Fibroblast of lung (primary cell): ENCODE measurements around the gene AMACR. TPM values are rescaled to one million over a fixed set of nuclear protein-coding genes. Genes with fewer than 3 reads are reported as not detected.
A peak's percentile ranks its signal among the peaks of the same experiment; 100 is the strongest.

Experiments
- DNase-seq, 2 donors: peaks; one replicate each; pipeline versions ENCODE4 v3.0.0 to v3.0.0-alpha.2; 2010; ENCODE audit warnings: low read depth in 2 of 2
- H2AFZ ChIP-seq: 2 replicates; pipeline ENCODE4 v1.5.1; 2012; ENCODE audit warnings: low read length, control low read depth, inconsistent platforms
- H3K27ac ChIP-seq: 2 replicates; pipeline ENCODE4 v1.5.1; 2011; ENCODE audit warnings: low read length, control low read depth; ENCODE audit not compliant: insufficient read depth
- H3K27me3 ChIP-seq: 2 replicates; pipeline ENCODE4 v1.5.1; 2011; ENCODE audit warnings: mild to moderate bottlenecking, low read length; ENCODE audit not compliant: control insufficient read depth, insufficient read depth
- H3K36me3 ChIP-seq: 2 replicates; pipeline ENCODE4 v1.5.1; 2011; ENCODE audit warnings: low read length; ENCODE audit not compliant: control insufficient read depth, insufficient read depth
- H3K4me1 ChIP-seq: 2 replicates; pipeline ENCODE4 v1.5.1; 2011; ENCODE audit warnings: low read length; ENCODE audit not compliant: control insufficient read depth, insufficient read depth; ENCODE audit errors: extremely low read depth
- H3K4me2 ChIP-seq: 2 replicates; pipeline ENCODE4 v1.5.1; 2011; ENCODE audit warnings: low read length, control low read depth; ENCODE audit not compliant: insufficient read depth; ENCODE audit errors: extremely low read depth
- H3K4me3 ChIP-seq, 4 experiments: fragments of 200-600 bp in 1 of 4; sonication (generic) in 1 of 4; replicated peaks in 1 of 4; 2 replicates each; pipeline ENCODE4 v1.5.1; 2011 to 2016; ENCODE audit warnings: low read length in 4 of 4, low read depth in 3 of 4, mild to moderate bottlenecking in 3 of 4, control low read depth in 2 of 4, inconsistent platforms in 1 of 4, mixed read lengths in 1 of 4; ENCODE audit not compliant: insufficient read depth in 1 of 4; ENCODE audit errors: control extremely low read depth in 1 of 4
- H3K79me2 ChIP-seq: 2 replicates; pipeline ENCODE4 v1.5.1; 2012; ENCODE audit warnings: mild to moderate bottlenecking, low read length, inconsistent platforms; ENCODE audit not compliant: control insufficient read depth, insufficient read depth
- H3K9ac ChIP-seq: 2 replicates; pipeline ENCODE4 v1.5.1; 2011; ENCODE audit warnings: mild to moderate bottlenecking, low read length, control low read depth; ENCODE audit not compliant: insufficient read depth
- H3K9me3 ChIP-seq: 2 replicates; pipeline ENCODE4 v1.5.1; 2012; ENCODE audit warnings: low read depth, low read length; ENCODE audit not compliant: control insufficient read depth, insufficient read depth
- H4K20me1 ChIP-seq: 2 replicates; pipeline ENCODE4 v1.5.1; 2011; ENCODE audit warnings: low read length; ENCODE audit not compliant: control insufficient read depth, insufficient read depth; ENCODE audit errors: extremely low read depth
- EZH2 ChIP-seq: IDR thresholded peaks from 2 replicates; pipeline ENCODE4 v1.5.1; 2012; ENCODE audit warnings: low read length, control low read depth, mild to moderate bottlenecking; ENCODE audit errors: missing control alignments
- polyA plus RNA-seq, 2 donors: library from polyadenylated mRNA; depleted of rRNA in 1 of 2; stranded (reverse) in 1 of 2; unstranded in 1 of 2; fragments of >200 nt; gene quantifications; 2 replicates each; pipeline ENCODE4 v1.2.1, GENCODE V29; 2011 to 2012; ENCODE audit warnings: missing spikeins in 1 of 2
- total RNA-seq: library from RNA; depleted of rRNA; stranded (reverse); fragments of >200 nt; gene quantifications from 2 replicates; pipeline ENCODE4 v1.2.1, GENCODE V29; 2014
- TF ChIP-seq, protein P1 (sequence below), 2 donors: IDR thresholded peaks in 1 of 2; conservative IDR thresholded peaks in 1 of 2; 1 replicate in 1 of 2; 2 replicates in 1 of 2; pipeline ENCODE4 v1.5.1; 2011 to 2012; ENCODE audit warnings: low read length in 2 of 2, control low read depth in 1 of 2, inconsistent platforms in 1 of 2, low read depth in 1 of 2, mild to moderate bottlenecking in 1 of 2

Gene AMACR
- total and polyA plus RNA-seq, 2 donors (not counting 1 experiment from before 2014, with no cell fraction given) = 7.6 to 14.2 TPM

DNA sequence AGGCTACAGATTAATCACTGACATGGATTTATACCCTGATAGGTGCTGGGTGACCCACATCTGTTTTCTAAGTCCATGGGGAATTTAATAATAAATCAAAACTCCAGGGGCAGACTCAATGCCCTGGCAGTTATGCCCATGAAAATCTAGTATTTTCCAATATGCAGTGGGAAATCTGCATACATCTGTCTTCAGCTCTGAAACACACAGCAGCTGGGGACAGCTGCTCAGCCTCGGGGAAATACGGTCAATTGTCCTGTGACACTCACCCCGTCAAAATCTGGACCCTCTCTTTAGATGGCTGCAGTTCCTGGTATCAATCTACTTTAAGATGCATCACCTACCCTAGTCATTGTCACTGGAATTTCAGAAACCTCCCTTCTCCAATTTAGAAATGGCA is 47.8 kb upstream of the AMACR start:
- Histone ChIP-seq H3K27ac (no peak overlapping the region), H3K36me3 (no peaks in the 10 kb centered on the region), H3K4me3 (no peak overlapping the region), H3K9me3 (no peaks in the 10 kb centered on the region), H3K4me2 (no peak overlapping the region), H3K9ac (no peak overlapping the region), H3K79me2 (no peaks in the 10 kb centered on the region), H3K27me3 (no peaks in the 10 kb centered on the region), H4K20me1 (no peaks in the 10 kb centered on the region), H2AFZ (no peak overlapping the region), H3K4me1 (peaks cover 8% of the 10 kb centered on the region)
- DNase-seq = no peak
- no peak for TF ChIP-seq EZH2
- TF ChIP-seq, protein P1, sequence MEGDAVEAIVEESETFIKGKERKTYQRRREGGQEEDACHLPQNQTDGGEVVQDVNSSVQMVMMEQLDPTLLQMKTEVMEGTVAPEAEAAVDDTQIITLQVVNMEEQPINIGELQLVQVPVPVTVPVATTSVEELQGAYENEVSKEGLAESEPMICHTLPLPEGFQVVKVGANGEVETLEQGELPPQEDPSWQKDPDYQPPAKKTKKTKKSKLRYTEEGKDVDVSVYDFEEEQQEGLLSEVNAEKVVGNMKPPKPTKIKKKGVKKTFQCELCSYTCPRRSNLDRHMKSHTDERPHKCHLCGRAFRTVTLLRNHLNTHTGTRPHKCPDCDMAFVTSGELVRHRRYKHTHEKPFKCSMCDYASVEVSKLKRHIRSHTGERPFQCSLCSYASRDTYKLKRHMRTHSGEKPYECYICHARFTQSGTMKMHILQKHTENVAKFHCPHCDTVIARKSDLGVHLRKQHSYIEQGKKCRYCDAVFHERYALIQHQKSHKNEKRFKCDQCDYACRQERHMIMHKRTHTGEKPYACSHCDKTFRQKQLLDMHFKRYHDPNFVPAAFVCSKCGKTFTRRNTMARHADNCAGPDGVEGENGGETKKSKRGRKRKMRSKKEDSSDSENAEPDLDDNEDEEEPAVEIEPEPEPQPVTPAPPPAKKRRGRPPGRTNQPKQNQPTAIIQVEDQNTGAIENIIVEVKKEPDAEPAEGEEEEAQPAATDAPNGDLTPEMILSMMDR (conservative IDR thresholded peaks at IDR 0.05 in 1 of 2, IDR thresholded peaks at IDR 0.05 in 1 of 2; ENCODE audit: low read depth in 1 of 2, low read length in 2 of 2) = no peak

DNA sequence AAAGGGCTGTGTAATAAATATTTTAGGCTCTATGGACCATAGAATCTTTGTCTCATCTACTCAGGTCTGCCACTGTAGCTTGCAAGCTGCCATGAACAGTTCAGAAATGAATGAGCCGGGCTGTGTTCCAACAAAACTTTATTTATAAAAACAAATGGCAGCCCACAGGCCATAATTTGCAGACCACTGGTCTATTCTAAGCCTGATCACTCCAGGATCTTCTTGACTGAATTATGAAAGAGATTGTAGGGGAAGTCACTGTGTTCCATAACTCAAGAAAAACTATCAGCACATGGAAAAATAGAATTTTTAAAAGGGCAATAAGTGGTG is 46.5 kb upstream of the AMACR start:
- peaks cover 8% of the 10 kb centered on the region for H3K4me1 ChIP-seq
- H2AFZ ChIP-seq = no peak overlapping the region
- H3K79me2 ChIP-seq = no peaks in the 10 kb centered on the region
- H4K20me1 ChIP-seq = no peaks in the 10 kb centered on the region
- no peaks in the 10 kb centered on the region for H3K9me3 ChIP-seq
- H3K4me3 ChIP-seq = no peak overlapping the region
- H3K27me3 ChIP-seq = no peaks in the 10 kb centered on the region
- no peak overlapping the region for H3K9ac ChIP-seq
- H3K4me2 ChIP-seq = no peak overlapping the region
- no peak overlapping the region for H3K27ac ChIP-seq
- no peaks in the 10 kb centered on the region for H3K36me3 ChIP-seq
- TF ChIP-seq, protein P1 (conservative IDR thresholded peaks at IDR 0.05 in 1 of 2, IDR thresholded peaks at IDR 0.05 in 1 of 2; ENCODE audit: low read depth in 1 of 2, low read length in 2 of 2) = no peak
- TF ChIP-seq EZH2 = no peak
- no peak for DNase-seq

DNA sequence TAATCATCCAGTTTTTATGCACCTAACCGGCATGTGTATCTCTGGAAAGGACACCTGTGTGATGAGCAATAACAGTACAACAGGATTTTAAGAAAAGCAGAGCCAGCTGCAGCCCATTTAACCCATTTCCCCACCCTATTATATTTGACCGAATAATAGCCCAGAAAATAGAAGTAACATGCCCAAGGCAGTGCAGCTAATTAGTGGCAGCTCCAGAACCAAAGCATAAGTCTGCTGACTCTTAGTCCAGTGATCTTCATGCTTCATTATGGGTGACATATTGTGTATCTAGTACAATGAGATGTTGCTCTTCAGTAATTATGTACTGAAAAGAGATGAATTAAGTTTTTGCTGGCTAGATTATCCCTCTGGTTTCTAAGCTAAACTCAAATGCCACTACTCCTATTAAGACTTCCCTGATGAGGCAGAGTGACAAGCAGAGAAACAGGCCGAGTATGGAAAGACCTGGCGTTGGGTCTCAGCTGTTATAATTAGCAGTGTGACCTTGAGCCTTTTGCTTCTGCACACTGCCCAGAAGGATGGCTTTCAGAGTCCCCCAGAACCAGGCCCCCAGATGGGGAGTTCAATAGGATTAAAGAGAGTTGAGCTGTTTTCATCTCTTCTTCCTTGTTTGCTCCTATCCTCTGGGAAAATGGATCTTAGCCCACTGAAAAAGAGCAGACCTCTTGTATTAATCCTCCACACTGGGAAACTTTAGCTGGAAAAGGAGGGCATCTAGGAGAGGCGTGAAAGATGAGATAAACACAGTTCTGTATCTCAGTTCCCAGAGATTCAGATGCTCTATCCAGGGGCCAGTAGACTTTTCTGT is 45.9 kb upstream of the AMACR start:
- no peak overlapping the region for H2AFZ ChIP-seq
- no peaks in the 10 kb centered on the region for H3K27me3 ChIP-seq
- DNase-seq = no peak
- H3K79me2 ChIP-seq = no peaks in the 10 kb centered on the region
- no peaks in the 10 kb centered on the region for H3K9me3 ChIP-seq
- no peak overlapping the region for H3K9ac ChIP-seq
- H3K4me2 ChIP-seq = peak overlapping the region; percentile 14
- peaks cover 8% of the 10 kb centered on the region for H3K4me1 ChIP-seq
- no peak overlapping the region for H3K27ac ChIP-seq
- H4K20me1 ChIP-seq = no peaks in the 10 kb centered on the region
- no peaks in the 10 kb centered on the region for H3K36me3 ChIP-seq
- H3K4me3 ChIP-seq = no peak overlapping the region
- TF ChIP-seq EZH2 = no peak
- TF ChIP-seq, protein P1 (conservative IDR thresholded peaks at IDR 0.05 in 1 of 2, IDR thresholded peaks at IDR 0.05 in 1 of 2; ENCODE audit: low read depth in 1 of 2, low read length in 2 of 2) = no peak
